Activated CD8-positive, alpha-beta memory T cell treated with anti-CD3 and anti-CD28 coated beads for 36 hours (primary cell): ENCODE data around the gene RNGTT. TPM values are rescaled to one million over a fixed set of nuclear protein-coding genes. Genes with fewer than 3 reads are reported as not detected.
"Not testable (repeated sequence)": the region's sequence is repeated elsewhere in the genome, so short reads cannot be mapped to it uniquely, and the experiment has no call there.

Experiments
- CTCF ChIA-PET: fragments of 350-600 bp; sonication (Branson Sonifier 250); formaldehyde crosslinking; loops from one replicate; lab custom pipeline; 2021; ENCODE audit warnings: antibody characterized with exemption; lab: Charles Lee
- POLR2A ChIA-PET: fragments of 350-600 bp; sonication (Branson Sonifier 250); formaldehyde crosslinking; loops from one replicate; lab custom pipeline; 2021; ENCODE audit warnings: antibody characterized with exemption; lab: Charles Lee
- total RNA-seq, 2 experiments: library from RNA; stranded (reverse); gene quantifications; one replicate each; pipeline ENCODE4 v1.2.3, GENCODE V29; 2021

RNGTT gene
- total RNA-seq, 2 experiments from 2014 or later, result 20.4 to 22.1 TPM

- ChIA-PET POLR2A (no interaction called here), CTCF (interaction anchor here (0.6 to 0.7 kb wide), 2 partner anchors 13 to 1359 kb away, joined by 3 to 5 read pairs; no protein-coding TSS in a partner anchor)
These were observed 200.3 kb downstream of the RNGTT start for GRCh38 chr6:88763160-88763559.

GRCh38 chr6:88761237-88762031 lies 202.0 kb downstream of the RNGTT start:
- POLR2A ChIA-PET, result no interaction called here
- CTCF ChIA-PET, result no interaction called here

DNA sequence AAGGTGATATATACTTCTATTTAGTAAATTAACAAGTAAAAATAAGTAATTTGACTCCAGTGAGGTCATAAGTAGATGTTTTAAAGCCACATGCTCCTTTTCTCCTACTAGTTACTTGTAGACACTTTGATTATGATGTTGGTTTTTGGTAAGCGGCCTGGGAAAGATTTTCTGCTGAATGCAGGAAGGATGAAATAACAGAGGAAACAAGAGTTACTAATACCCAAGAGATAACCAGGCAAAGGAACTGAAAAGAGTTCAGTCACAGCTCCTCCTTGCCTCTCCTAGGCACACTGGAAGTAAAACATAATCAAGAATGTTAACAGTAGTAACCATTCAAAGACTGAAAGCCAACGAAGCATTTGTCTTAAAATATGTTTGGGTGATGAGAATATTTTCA lies 203.3 kb downstream of the RNGTT start:
- ChIA-PET CTCF (no interaction called here), POLR2A (no interaction called here)

DNA sequence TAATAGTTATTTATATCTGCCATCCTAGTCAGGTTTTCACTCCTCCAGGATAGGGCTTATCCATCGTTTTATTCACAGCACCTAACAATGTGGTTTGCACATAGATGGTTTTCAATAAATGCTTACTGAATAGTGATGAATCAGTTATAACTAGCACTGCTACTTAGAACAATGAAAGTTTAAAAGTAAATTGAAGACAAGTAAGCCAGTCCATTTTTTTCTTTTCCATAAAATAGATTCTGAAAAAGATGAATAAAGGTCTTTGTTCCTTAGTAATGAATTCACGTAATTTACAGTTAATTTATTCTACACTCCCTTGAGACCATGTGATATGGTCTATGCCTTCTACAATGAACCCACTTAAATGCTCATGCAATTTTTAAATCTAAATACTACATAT lies 212.5 kb downstream of the RNGTT start:
- CTCF ChIA-PET, result no interaction called here
- POLR2A ChIA-PET, result interaction anchor here (0.6 kb wide), 1 partner anchor 1011 kb away, joined by 6 read pairs; no protein-coding TSS in a partner anchor

GRCh38 chr6:88749849-88750248 lies 213.6 kb downstream of the RNGTT start:
- CTCF ChIA-PET, result no interaction called here

DNA sequence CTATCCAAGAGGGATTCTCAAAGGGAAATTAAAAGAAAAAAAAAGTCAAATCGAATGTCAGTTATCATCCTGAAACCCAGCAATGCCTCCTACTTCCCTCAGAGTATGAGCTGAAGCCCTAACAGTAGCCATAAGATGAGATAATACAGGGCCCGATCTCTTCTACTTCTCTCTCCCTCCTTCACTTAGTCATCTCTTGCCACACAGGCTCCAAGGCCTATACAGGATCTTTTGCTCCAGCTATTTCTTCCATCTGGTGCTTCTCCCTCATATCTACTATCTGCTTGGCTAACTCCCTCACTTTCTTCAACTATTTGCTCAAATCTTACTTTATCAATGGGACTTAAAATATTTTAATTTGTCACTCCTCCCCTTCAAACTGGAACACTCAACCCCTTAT lies 215.3 kb downstream of the RNGTT start:
- ChIA-PET POLR2A (no interaction called here), CTCF (interaction anchor here (0.6 kb wide), 1 partner anchor 863 kb away, joined by 3 read pairs; no protein-coding TSS in a partner anchor)

More at GRCh38 chr6:88749849-88750248, 213.6 kb downstream of the RNGTT start:
- POLR2A ChIA-PET, result no interaction called here

GRCh38 chr6:88741939-88742338 lies 221.5 kb downstream of the RNGTT start:
- ChIA-PET POLR2A (no interaction called here), CTCF (no interaction called here)

- ChIA-PET POLR2A (no interaction called here), CTCF (no interaction called here)
These were observed 222.3 kb downstream of the RNGTT start for GRCh38 chr6:88741071-88741470.

DNA sequence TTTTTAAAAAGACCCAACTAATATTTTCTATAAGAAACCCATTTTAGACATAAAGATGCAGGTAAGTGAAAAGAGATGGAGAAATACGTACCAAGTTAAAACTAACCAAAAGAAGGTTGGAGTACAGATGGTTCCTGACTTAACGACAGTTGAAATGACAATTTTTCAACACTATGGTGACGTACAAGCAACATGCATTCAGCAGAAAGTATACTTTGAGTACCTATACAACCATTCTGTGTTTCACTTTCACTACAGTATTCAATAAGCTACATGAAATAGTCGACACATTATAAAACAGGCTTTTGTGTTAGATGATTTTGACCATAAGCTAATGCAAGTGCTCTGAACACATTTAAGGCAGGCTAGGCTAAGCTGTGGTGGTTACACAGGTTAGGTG lies 228.9 kb downstream of the RNGTT start:
- ChIA-PET CTCF (no interaction called here), POLR2A (no interaction called here)

DNA sequence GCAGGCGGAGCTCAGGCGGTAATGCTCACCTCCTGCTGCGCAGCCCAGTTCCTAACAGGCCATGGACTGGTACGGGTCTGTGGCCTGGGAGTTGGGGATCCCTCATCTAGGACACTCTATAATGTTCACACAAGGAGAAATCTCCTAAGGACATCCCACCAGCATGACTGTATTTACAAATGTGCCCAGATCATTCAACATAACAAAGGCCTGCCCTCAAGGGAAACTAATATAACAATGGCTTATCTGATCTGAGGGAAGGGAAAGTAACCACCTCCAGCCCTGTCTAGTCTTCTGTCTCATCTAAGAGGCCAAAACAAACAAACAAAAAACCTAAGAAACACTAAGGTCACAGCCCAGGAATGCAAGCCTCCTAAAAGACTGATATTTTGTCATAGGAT lies 232.8 kb downstream of the RNGTT start:
- POLR2A ChIA-PET, result no interaction called here
- CTCF ChIA-PET, result no interaction called here

- ChIA-PET POLR2A (no interaction called here), CTCF (interaction anchor here (0.7 kb wide), 1 partner anchor 659 kb away, joined by 4 read pairs; no protein-coding TSS in a partner anchor)
These were observed 234.7 kb downstream of the RNGTT start for GRCh38 chr6:88728756-88729155.

DNA sequence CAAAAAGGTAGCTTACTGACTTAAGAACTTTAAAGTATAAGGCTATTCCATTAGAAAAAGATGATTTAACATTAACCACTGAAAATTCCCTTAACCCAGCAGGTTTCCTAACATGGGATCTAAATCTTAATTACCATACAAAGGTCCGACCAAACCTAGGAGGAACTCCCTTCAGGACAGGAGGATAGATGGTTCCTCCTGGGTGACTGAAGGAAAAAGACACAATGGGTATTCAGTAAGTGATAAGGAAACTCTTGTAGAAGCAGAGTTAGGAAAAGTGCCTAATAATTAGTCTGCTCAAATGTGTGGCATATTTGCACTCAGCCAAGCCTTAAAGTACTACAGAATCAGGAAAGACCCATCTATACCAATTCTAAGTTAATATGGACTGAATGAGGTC lies 237.0 kb downstream of the RNGTT start:
- POLR2A ChIA-PET, CTCF ChIA-PET: not testable (repeated sequence)

- POLR2A ChIA-PET, result no interaction called here
- CTCF ChIA-PET, result no interaction called here
These were observed 238.1 kb downstream of the RNGTT start for GRCh38 chr6:88725111-88725975.

DNA sequence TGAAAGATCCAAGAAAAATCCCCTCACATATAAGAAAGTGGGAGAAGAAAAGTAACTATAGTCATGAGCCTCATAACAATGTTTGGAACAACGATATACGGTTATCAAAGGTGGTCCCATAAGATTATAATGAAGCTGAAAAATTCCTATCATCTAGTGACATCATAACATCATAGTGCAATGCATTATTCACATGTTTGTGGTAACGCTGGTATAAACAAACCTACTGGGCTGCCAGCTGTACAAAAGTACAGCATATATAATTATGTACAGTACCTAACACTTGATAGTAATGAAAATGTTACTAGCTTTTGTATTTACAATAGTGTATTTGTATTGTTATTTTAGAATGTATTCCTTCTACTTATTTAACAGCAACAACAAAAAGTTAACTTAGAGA lies 240.7 kb downstream of the RNGTT start:
- ChIA-PET POLR2A (no interaction called here), CTCF (no interaction called here)

DNA sequence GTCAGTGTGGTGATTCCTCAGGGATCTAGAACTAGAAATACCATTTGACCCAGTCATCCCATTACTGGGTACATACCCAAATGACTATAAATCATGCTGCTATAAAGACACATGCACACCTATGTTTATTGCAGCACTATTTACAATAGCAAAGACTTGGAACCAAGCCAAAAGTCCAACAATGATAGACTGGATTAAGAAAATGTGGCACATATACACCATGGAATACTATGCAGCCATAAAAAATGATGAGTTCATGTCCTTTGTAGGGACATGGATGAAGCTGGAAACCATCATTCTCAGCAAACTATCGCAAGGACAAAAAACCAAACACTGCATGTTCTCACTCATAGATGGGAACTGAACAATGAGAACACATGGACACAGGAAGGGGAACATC lies 247.0 kb downstream of the RNGTT start:
- CTCF ChIA-PET, POLR2A ChIA-PET: not testable (repeated sequence)

DNA sequence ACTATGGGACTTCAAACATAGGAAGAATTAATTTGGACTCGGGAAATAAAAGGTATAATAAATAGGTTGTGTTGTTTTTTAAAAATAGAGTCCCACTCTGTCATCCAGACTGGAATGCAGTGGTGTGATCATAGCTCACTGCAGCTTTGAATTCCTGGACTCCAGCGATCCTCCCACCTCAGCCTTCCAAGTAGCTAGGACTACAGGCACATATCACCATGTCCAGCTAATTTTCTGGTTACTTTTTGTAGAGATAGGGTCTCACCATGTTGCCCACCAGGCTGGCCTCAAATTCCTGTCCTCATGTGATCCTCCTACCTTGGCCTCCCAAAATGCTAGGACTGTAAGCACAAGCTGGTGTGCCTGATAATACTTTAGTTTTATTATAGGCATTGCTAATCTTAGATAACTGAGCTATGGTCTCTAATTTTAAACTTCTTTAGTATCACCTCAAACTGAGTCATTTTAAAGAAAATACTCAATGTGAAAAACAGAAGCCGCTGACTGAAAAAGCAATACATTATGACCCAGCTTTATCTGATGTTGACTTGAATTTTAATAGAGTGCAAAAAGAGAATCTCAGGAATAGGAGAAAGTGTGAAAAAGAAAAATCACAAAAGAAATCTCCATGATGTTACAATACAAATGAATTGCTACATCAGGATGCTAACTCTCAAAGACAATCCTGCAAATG lies 251.0 kb downstream of the RNGTT start:
- POLR2A ChIA-PET, result no interaction called here
- CTCF ChIA-PET, result no interaction called here

DNA sequence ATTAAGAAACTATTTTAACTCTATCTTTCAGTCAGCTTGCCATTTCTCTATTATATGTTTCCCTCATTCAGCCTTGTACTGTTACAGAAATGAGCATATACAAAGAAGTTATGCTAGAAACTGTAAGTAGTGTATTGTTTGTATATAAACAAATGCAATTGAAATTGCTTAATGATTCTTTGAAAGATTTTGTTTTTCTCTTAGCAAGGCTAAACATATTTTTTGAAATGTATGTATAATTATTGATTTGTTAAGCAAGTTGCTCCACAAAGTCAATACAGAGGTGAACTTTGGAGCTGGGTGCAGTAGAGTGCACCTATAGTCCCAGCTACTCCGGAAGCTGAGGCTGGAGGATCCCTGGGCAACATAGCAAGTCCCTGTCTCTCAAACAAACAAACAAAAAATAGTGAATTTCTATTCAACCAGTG lies 253.6 kb downstream of the RNGTT start:
- ChIA-PET POLR2A (no interaction called here), CTCF (no interaction called here)

DNA sequence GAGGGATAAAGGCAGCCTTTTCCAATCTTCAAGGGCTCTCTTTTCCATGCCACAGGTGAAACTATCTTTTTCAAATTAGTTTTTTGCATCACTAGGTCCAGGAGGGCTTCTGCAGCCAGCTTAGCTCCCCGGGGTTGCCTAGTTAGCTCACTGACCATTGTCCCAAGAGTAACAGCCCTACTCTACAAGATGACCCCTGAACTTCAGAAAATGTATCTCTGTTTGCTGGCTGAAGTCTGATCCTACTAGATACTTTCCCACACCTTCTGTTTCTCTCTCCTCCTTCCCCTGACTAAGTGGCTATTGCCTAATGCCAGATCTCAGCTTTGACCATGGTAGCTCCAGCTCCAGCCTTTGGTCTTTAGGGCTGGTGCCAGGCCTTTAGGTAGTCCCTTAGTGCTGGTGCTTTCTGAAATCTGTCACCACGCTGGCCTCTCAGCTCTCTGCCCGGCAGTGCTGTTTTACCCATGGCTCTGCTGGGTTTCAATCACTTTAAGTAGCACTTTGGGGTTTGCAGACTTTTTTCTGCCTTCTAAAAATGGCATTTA lies 255.1 kb downstream of the RNGTT start:
- POLR2A ChIA-PET, result no interaction called here
- CTCF ChIA-PET, result no interaction called here

DNA sequence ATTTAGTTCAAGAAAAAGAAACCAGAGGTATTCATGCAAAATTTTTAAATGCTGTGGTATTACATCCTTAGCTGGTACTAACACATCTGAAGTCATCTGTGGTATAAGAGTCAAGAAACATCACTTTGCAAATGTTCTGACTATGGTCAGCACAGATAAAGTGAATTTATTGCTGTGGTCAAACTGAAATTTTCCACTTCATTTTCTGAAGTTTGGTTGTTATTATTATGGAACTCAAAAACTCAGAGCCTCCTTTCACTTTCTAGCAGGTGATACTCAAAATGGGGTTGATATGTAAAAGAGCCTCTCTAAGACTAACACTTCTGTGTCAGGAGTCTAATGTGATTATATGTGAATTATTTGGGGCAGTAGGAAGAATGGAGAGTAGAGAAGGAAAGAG lies 257.8 kb downstream of the RNGTT start:
- POLR2A ChIA-PET, result no interaction called here
- CTCF ChIA-PET, result no interaction called here

GRCh38 chr6:88704980-88705379 lies 258.4 kb downstream of the RNGTT start:
- ChIA-PET CTCF (no interaction called here), POLR2A (no interaction called here)
